Activated naive CD4-positive, alpha-beta T cell (primary cell): ENCODE measurements around the gene KHDC1.
"Not testable (repeated sequence)": the region's sequence is repeated elsewhere in the genome, so short reads cannot be mapped to it uniquely, and the experiment has no call there.

Source experiments
- DNase-seq, 4 experiments: peaks; one replicate each; lab custom pipeline; 2025; lab: John Stamatoyannopoulos, UW

The KHDC1 gene

GRCh38 chr6:73250016-73250415, 13.0 kb downstream of the KHDC1 start:
- DNase-seq, result no peak

GRCh38 chr6:73248192-73248903, 14.6 kb downstream of the KHDC1 start:
- DNase-seq, result no peak

- no peak for DNase-seq
These were observed 21.0 kb downstream of the KHDC1 start for GRCh38 chr6:73242001-73242400.

GRCh38 chr6:73240730-73241129, 22.3 kb downstream of the KHDC1 start:
- DNase-seq, result no peak

- no peak for DNase-seq
These were observed 26.7 kb downstream of the KHDC1 start for GRCh38 chr6:73236144-73236750.

GRCh38 chr6:73234733-73235132, 28.3 kb downstream of the KHDC1 start:
- no peak for DNase-seq

- DNase-seq, result not testable (repeated sequence)
These were observed 29.0 kb downstream of the KHDC1 start for GRCh38 chr6:73233971-73234370.

- DNase-seq, result no peak
These were observed 29.9 kb downstream of the KHDC1 start for GRCh38 chr6:73233048-73233447.

GRCh38 chr6:73231986-73232391, 31.0 kb downstream of the KHDC1 start:
- DNase-seq, result no peak

GRCh38 chr6:73227606-73228255, 35.3 kb downstream of the KHDC1 start:
- no peak for DNase-seq

- DNase-seq, result no peak
These were observed 37.6 kb downstream of the KHDC1 start, which contains the start of gene KHDC1L for GRCh38 chr6:73225396-73225795. Gene KHDC1L (minus strand): TSS chr6:73225496. CDS start chr6:73225408, 88 bp downstream.

- DNase-seq, result no peak
These were observed 46.1 kb downstream of the KHDC1 start for GRCh38 chr6:73216859-73217258.

GRCh38 chr6:73209117-73209516, 53.9 kb downstream of the KHDC1 start:
- no peak for DNase-seq

GRCh38 chr6:73207221-73207837, 55.7 kb downstream of the KHDC1 start:
- no peak for DNase-seq

- DNase-seq, result no peak
These were observed 58.7 kb downstream of the KHDC1 start for GRCh38 chr6:73204252-73204651.

- DNase-seq, result no peak
These were observed 59.9 kb downstream of the KHDC1 start for GRCh38 chr6:73203098-73203497.

- DNase-seq, result no peak
These were observed 62.3 kb downstream of the KHDC1 start for GRCh38 chr6:73200735-73201134.

GRCh38 chr6:73200247-73200646, 62.7 kb downstream of the KHDC1 start:
- no peak for DNase-seq

- DNase-seq, result no peak
These were observed 68.3 kb downstream of the KHDC1 start for GRCh38 chr6:73194744-73195143.

- not testable (repeated sequence) for DNase-seq
These were observed 69.7 kb downstream of the KHDC1 start for GRCh38 chr6:73193302-73193701.
